Eye (tissue), 1 donor: ENCODE results near the gene TFB2M.
"Not testable (repeated sequence)": the region's sequence is repeated elsewhere in the genome, so short reads cannot be mapped to it uniquely, and the experiment has no call there.

Source experiments
- DNase-seq: peaks from one replicate; pipeline ENCODE4 v3.0.0-alpha.2; 2015

The TFB2M gene, protein sequence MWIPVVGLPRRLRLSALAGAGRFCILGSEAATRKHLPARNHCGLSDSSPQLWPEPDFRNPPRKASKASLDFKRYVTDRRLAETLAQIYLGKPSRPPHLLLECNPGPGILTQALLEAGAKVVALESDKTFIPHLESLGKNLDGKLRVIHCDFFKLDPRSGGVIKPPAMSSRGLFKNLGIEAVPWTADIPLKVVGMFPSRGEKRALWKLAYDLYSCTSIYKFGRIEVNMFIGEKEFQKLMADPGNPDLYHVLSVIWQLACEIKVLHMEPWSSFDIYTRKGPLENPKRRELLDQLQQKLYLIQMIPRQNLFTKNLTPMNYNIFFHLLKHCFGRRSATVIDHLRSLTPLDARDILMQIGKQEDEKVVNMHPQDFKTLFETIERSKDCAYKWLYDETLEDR

GRCh38 chr1:246566128-246566812 lies at the start of gene TFB2M, which contains the start of gene CNST:
Gene TFB2M (minus strand): TSS chr1:246566261. CDS start chr1:246566138, 123 bp downstream.
Gene CNST (plus strand): TSS chr1:246566456. CDS start chr1:246591563, 25,107 bp downstream.
- peak; percentile 99 for DNase-seq

DNA sequence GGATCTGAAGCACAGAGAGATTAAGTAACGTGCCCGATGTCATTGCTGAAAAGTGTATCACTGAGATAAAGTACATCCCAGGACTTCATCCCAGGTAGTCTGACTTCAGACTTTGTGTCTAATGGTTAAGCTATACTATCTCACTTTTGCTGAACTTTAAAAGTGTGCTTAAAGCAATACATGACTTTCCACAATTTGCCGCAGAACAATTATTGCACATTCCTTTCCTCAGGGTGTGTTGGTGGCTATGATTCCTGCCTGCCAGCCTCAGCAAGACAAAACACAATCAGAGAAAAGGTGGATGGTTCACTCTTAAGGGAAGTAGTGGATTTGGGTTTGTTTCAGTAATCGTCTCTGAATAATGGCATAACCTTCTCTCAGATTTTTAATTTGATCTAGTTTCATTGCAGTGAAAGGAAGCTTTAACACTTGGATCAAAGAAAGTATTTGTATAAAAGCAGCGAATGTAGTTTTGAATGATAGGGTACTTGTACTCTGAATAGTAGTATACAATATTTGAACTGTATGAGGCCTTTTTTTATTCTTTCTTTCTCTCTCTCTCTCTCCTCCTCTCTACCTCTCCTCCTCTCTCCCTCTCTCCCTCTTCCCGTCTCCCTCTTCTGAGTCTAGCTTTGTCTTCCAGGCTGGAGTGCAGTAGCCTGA lies 47.2 kb upstream of the TFB2M start:
- no peak for DNase-seq

DNA sequence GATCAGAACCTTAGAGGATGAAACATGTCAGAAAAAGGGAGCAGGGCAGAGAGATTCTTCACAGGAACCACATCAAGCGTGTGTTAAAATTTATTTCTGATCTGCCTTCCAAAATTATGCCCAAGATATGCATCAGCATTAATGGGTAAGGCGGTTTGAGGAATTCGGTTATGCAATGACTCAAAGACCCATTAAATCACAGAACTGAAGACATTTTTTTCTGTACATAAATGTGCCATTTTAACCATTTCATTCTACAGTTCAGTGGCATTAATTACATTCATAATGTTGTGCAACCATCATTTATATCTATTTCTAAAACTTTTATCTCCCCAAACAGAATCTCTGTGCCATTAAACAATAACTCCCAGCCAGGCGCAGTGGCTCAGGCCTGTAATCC lies 43.6 kb upstream of the TFB2M start:
- no peak for DNase-seq

- DNase-seq, result peak; percentile 43
Measured at GRCh38 chr1:246608616-246609376, 42.7 kb upstream of the TFB2M start.

GRCh38 chr1:246607462-246607861 lies 41.4 kb upstream of the TFB2M start:
- DNase-seq, result no peak

GRCh38 chr1:246605231-246605630 lies 39.2 kb upstream of the TFB2M start:
- not testable (repeated sequence) for DNase-seq

DNA sequence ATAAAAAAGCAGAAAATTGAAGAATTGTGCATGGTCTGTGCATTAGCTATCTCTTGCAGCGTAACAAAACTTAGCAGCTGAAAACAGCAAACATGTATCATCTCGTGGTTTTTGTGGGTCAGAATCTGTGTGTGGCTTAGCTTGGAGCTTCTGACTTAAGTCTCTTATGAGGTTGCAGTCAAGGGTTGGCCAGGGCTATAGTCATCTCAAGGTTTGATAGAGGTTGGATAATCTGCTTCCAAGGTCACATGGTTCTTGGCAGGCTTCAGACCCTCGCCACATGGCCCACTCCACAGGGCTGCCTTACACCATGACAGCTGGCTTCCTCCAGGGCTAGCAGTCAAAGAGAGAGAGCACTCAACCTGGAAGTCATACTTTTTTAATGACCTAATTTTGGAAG lies 36.1 kb upstream of the TFB2M start:
- DNase-seq, result no peak

- no peak for DNase-seq
Measured at GRCh38 chr1:246600579-246600978, 34.5 kb upstream of the TFB2M start.

DNA sequence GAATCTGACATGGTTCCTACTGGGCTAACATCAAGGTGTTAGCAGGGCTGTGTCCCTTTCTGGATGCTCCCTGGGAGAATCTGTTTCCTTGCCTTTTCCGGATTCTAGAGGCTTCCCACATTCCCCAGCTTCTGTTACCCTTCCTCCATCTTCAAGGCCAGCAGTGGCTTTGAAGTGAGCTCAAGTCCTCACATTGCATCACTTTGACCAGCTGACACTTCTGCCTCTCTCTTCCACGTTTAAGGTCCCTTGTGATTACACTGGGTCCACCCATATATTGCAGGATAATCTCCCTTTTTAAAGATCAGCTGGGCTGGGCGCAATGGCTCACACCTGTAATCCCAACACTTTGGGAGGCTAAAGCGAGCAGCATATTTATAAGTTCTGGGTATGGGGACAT lies 33.3 kb upstream of the TFB2M start:
- DNase-seq, result no peak

GRCh38 chr1:246597971-246598370 lies 31.9 kb upstream of the TFB2M start:
- no peak for DNase-seq

GRCh38 chr1:246597340-246597739 lies 31.3 kb upstream of the TFB2M start:
- DNase-seq, result no peak

DNA sequence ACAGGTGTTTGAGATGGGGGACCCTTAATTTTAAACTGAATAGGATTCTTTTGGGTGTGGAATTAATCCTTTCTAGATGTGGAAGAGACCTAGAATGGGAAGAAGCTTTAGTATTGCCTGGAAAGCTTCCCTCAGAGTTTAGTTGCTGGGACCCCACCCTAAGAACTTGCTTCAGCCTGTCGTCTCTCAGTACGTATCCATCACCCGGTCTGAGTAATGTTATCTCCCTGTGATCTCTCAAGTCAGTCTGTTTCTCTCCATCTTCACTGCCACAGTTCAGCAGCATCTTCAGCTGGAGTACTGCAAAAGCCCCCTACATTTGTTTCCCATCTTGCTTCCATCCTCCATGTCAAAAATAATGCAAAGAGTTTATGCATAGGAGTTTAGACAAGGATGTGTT lies 29.1 kb upstream of the TFB2M start:
- DNase-seq, result no peak

DNA sequence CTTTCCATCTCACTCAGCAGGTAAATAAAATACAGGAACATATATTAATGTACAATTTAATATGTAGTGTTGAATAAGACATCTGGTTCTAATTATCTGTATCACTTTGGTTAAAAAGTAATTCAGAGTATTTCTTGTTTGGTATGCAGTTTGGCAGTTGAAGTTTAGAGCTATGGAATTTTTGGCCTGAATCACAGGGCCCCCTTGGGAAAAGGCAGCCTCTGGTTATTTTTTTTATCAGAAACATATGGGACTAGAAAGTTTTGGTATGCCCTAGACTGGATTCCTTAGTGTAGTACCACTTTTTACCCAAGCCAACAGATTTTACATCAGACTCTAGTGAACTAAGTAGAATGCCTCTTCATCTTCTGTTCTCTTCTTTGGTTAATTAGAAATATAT lies 26.6 kb upstream of the TFB2M start:
- DNase-seq, result peak; percentile 53

DNA sequence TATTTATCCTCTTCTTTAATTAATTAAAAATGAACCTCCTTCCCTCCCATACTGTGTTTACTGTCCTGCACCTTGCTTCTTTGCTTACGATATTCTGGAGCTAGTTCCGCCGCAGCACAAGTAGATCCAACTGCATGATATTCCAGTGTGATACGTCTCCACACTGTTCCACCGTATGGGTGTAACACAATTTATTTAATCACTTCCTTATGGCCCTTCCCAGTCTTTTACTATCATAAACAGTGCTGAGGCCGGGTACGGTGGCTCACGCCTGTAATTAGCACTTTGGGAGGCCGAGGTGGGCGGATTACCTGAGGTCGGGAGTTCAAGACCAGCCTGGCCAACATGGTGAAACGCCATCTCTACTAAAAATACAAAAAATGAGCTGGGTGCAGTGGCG lies 25.9 kb upstream of the TFB2M start:
- DNase-seq, result no peak

- no peak for DNase-seq
Measured at GRCh38 chr1:246591504-246591903, 25.4 kb upstream of the TFB2M start.

DNA sequence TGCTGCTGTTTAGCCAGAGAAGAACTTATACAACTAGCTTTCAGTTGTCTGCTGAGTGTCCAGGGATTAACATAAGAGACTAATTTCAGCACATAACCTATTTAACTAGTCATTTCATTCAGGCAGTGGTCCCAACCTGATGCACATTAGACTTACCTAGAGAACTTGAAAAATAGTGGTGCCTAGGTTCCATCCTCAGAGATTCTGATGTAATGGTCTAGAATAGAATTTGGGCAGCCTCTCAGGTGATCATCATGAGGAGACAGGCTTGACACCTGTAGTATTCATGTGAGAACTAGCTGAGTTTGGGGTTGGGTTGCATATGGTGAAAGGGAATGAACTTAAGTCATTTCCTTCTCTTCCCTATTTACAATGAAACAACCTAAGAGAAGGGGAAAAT lies 25.0 kb upstream of the TFB2M start:
- no peak for DNase-seq

- DNase-seq, result not testable (repeated sequence)
Measured at GRCh38 chr1:246589919-246590318, 23.9 kb upstream of the TFB2M start.

GRCh38 chr1:246588159-246588721 lies 22.2 kb upstream of the TFB2M start:
- DNase-seq, result no peak

GRCh38 chr1:246587606-246588005 lies 21.5 kb upstream of the TFB2M start:
- peak; percentile 74 for DNase-seq

DNA sequence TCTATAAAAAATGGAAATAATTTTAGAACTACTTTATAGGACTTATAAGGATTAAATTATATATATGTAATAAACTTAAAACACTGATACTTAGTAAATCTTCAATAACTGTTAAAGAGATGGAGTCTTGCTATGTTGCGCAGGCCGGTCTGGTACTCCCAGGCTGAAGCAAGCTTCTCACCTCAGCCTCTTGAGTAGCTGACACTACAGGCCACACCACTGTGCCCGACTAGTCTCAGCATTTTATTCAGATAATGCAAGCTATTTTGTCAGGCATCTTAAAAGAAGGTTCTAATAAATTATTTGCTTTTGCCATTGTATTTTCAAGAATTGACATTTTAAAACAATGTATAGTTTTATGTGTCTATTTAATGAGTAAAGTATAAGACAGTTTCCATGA lies 21.0 kb upstream of the TFB2M start:
- DNase-seq, result no peak

DNA sequence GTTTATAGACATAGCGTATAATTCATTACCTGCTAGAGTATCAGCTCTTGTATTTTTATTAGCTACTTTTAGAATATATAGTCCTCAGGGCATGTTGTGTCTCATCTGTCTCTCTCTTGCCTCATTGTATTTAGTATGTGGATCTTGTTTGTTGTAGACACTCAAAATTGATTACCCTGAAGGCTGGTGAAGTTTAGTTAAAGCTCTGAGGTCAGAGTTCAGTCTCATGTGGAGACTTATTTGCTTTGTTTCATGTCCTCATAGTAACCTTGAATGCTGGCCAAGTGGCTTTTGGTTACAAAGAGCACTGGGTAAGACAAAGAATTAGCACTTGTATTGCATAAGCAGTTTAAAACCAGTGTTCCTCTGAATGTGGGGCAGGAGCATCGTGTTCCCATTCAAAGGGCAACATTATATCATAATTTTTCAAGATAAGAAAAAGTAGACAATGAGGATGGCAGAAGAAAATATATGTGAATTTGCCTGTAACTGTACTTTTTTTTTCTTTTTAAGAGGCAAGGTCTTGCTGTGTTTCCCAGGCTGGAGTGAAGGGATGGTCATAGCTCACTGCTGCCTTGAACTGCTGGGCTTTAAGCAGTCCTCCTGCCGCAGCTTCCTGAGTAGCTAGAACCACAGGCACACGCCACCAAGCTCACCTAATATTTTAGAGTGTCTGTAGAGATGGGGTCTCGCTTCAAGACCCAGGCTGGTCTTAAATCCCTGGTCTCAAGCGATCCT lies 17.6 kb upstream of the TFB2M start:
- DNase-seq, result peak; percentile 28

DNA sequence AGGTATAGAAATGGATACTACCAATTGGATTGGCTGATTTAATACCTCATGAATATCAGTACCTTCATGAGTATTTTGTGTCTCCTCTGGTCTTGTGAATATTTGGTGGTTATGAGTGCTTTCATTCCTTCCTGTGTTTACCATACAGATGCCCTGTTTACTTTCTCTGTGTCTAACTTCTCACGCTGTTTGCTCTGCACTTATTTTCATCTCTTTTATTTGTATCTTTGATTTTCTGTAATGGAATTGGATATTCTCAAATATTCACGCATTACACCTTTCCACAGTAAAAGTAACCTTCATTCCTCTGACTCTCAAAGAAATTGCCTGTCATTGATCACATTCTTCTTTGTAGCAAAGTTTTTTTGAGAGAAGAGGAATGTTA lies 17.0 kb upstream of the TFB2M start:
- DNase-seq, result no peak
